K562 (cell line): ENCODE results near the gene SHH. TPM values are rescaled to one million over a fixed set of nuclear protein-coding genes. Genes with fewer than 3 reads are reported as not detected.

ENCODE experiments used
- ATF4 ChIP-seq: fragments of 450-650 bp; formaldehyde crosslinking; IDR thresholded peaks from 2 replicates; pipeline ENCODE4 v1.4.0; 2022; ENCODE audit warnings: mild to moderate bottlenecking, moderate library complexity
- BRCA1 ChIP-seq, 2 experiments: fragments of 450-650 bp in 1 of 2; sonication (generic) in 1 of 2; formaldehyde crosslinking in 1 of 2; IDR thresholded peaks; 2 replicates each; pipeline versions ENCODE4 v1.5.0 to v1.6.1; 2017 to 2020; ENCODE audit warnings: mild to moderate bottlenecking in 1 of 2, missing genetic modification reagents in 1 of 2
- E2F5 ChIP-seq: sonication (generic); formaldehyde crosslinking; IDR thresholded peaks from 2 replicates; pipeline ENCODE4 v1.8.0; 2022; ENCODE audit warnings: mild to moderate bottlenecking, missing genetic modification reagents
- FOXM1 ChIP-seq, 2 experiments: fragments of 450-650 bp in 1 of 2; sonication (generic) in 1 of 2; formaldehyde crosslinking in 1 of 2; IDR thresholded peaks; 2 replicates each; pipeline versions ENCODE4 v1.6.1 to v1.9.0; 2017 to 2022; ENCODE audit warnings: low read depth in 2 of 2, mild to moderate bottlenecking in 2 of 2, missing genetic modification reagents in 1 of 2, moderate library complexity in 1 of 2
- FOXP1 ChIP-seq: sonication (generic); formaldehyde crosslinking; IDR thresholded peaks from 2 replicates; pipeline ENCODE4 v1.8.0; 2022; ENCODE audit warnings: mild to moderate bottlenecking, missing genetic modification reagents
- NFE2L1 ChIP-seq: fragments of 450-650 bp; IDR thresholded peaks from 2 replicates; pipeline ENCODE4 v1.6.1; 2016; ENCODE audit warnings: missing genetic modification characterization, low read depth, mild to moderate bottlenecking, missing compliant biosample characterization, moderate library complexity, borderline replicate concordance
- RBM14 ChIP-seq: fragments of 200-400 bp; formaldehyde crosslinking; IDR thresholded peaks from 2 replicates; pipeline ENCODE4 v1.6.1; 2018; ENCODE audit warnings: low read depth, mild to moderate bottlenecking, low read length, moderate library complexity, borderline replicate concordance; ENCODE audit not compliant: insufficient read depth
- WHSC1 ChIP-seq: IDR thresholded peaks from one replicate; pipeline ENCODE4 v1.6.1; 2012; ENCODE audit warnings: low read length, control low read depth, inconsistent platforms
- polyA plus RNA-seq, 8 experiments: library from polyadenylated mRNA; depleted of rRNA in 4 of 8; stranded (reverse) in 5 of 8; unstranded in 3 of 8; fragments of >200 nt; fragmentation: Nextera tagmentation in 2 of 8; fragmentation: Illumina TruSeq in 1 of 8; extraction: Ambion mirVana in 2 of 8; extraction: Trizol in 1 of 8; gene quantifications; 2 replicates each; pipeline versions ENCODE4 v1.2.1 to v1.2.3, GENCODE V29; 2011 to 2014; ENCODE audit warnings: inconsistent platforms in 1 of 8, missing spikeins in 1 of 8
- total RNA-seq, 7 experiments: library from RNA; depleted of rRNA in 6 of 7; stranded (reverse); fragments of >200 nt in 6 of 7; fragmentation: Illumina TruSeq in 2 of 7; extraction: Trizol in 2 of 7; gene quantifications; 2 replicates each; pipeline versions ENCODE4 v1.2.1 to v1.2.3, GENCODE V29; 2011 to 2021; ENCODE audit warnings: low replicate concordance in 1 of 7

SHH gene
- total and polyA plus RNA-seq, 9 of the 15 experiments (the other 6 are each of a cell fraction or from before 2014, with no cell fraction given), result 0.09 TPM; not detected in 8

GRCh38 chr7:155856656-155857055 lies 44.4 kb upstream of the SHH start (continued):
- TF ChIP-seq ATF4 (no peak), FOXP1 (CRISPR knock-in tag) (no peak), FOXM1 (IDR thresholded peaks at IDR 0.05; ENCODE audit: low read depth) (no peak), FOXM1 (CRISPR knock-in tag; IDR thresholded peaks at IDR 0.05; ENCODE audit: low read depth) (no peak), E2F5 (CRISPR knock-in tag) (no peak), RBM14 (no peak), BRCA1 (IDR thresholded peaks at IDR 0.05) (no peak), BRCA1 (CRISPR knock-in tag; IDR thresholded peaks at IDR 0.05) (no peak), NFE2L1 (tag) (no peak), WHSC1 (no peak)
